Measurements from ENCODE around the gene LMBR1L. TPM values are rescaled to one million over a fixed set of nuclear protein-coding genes. Genes with fewer than 3 reads are reported as not detected.

Gene LMBR1L
- polyA plus RNA-seq, 5 donors = 68.2 to 111 (median 78.8) TPM

DNA sequence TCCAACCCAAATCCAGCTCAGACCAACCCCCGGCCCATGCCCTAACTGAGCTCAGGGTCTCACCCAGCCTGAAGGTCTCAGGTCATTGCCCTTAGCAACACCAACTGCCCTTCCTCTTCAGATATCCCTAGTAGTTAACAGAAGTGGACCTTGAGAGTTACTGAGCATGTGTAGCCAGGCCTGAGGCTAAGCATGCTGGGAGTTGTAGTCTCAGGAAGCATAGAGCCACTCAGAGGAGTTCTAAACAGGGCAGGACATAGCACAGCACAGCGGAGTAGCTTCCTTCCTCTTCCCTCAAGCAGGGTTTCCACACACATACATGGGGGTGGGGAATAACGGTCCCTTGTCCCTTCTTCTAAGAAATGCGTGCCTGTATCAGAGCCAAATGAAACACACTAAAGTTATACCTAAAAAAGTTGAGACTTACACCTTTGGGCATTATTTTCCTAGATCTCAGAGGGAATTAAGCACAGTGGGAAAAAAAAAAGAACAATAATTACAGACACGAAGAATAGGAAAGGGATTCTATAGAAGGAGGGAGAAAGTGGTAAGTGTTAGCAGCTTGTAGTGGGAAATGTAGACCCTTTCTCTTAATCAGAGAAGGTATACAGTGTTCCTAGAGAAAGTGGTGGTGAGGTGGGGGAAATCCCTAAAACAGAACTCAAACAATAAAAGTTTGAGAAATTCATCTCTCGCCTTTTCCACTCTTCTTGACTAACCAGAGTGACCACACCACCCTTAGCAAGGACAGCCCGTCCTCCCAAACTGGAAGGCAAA, 54.5 kb downstream of the LMBR1L start:
- DNase-seq = peak in 1 of 2 donors; percentile 26

- no peak for DNase-seq
Observed at GRCh38 chr12:49055092-49055491, 55.6 kb downstream of the LMBR1L start.

- DNase-seq = no peak
Observed at GRCh38 chr12:49054524-49054923, 56.1 kb downstream of the LMBR1L start.

DNA sequence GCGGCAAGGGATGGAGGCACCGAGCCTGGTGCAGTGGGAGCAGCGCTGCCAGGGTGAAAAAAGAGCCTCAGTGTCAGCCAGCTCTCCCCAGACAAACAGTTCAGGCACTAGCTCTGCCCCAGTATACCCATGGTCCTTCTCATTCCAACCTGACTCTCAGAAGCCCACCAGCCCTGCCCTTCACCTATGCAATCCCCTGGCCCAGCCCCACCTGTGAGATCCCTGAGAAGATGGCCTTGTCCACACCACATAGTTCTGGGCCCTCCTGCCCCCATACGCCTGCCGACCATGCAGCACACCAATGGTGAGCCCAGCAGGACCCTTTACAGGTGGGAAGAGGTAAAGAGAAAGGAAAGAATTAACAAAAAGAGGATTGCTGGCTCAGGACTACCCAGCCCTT, 56.6 kb downstream of the LMBR1L start:
- DNase-seq = no peak

DNA sequence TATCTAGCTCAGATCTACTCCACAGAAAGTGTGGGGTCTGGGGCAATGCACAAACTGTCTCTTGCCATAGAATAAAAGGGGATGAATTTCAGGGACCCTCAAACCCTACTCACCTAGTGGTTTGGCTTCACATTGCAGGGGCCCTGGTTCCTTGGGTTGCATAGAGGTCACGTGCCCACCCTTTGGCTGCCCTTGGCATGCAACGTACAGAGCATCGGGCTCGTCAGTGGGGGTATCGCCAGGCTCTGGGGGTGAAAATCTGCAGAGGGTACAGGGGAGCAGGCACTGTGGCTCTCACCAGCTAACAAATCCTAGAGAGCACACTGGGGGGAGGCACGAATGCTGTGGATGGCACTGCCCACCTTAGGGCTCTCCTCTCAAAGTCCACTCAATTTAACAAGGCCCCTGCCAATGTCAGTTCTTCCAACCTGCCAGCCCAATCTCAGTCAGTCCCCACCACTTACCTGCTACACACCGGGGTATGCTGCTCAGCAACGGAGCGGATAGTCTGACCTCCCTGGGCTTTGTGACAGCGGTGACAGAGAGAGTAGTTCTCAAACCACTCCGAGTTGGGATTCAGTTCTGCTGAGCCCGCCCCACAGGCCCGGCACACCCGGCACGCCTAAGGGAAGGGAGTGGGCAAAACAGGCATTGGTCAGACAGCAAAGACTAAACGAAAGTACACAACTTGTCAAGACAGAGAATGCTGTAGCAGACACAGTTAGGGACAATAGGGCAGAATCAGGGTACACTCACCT, 58.0 kb downstream of the LMBR1L start:
- DNase-seq = no peak

GRCh38 chr12:49051777-49052438, 58.7 kb downstream of the LMBR1L start:
- no peak for DNase-seq

DNA sequence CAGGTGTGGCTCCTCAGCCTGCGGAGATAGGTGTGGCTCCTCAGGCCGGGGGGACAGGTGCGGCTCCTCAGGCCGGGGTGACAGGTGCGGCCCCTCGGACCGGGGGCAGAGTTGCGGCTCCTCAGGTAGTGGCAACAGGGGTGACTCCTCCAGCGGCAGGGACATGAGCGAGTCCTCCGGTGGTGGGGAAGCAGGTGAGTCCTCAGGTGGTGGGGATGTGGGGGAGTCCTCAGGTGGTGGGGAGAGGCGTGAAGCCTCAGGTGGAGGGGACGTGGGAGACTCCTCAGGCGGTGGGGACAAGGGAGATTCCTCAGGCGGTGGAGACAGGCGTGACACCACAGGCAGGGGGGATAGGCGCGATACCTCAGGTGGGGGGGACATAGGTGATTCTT, 59.3 kb downstream of the LMBR1L start:
- DNase-seq = no peak

GRCh38 chr12:49050507-49051372, 59.9 kb downstream of the LMBR1L start:
- no peak for DNase-seq

- DNase-seq = no peak
Observed at GRCh38 chr12:49049566-49050224, 61.0 kb downstream of the LMBR1L start.

- DNase-seq = no peak
Observed at GRCh38 chr12:49048953-49049352, 61.7 kb downstream of the LMBR1L start.

Other genes with a start within 250 kb of the LMBR1L start
- gene RND1, start 245.0 kb downstream of the LMBR1L start, polyA plus RNA-seq (ENCODE audit: insufficient read depth in 1 of 5, insufficient read length in 5 of 5, low replicate concordance in 1 of 5) = 1 to 10 TPM; 1.6 to 2.5 (median 1.9) TPM
- 10 to 100 TPM; 16.0 to 26.9 (median 21.8) TPM for gene FKBP11, start 185.4 kb downstream of the LMBR1L start, polyA plus RNA-seq (ENCODE audit: insufficient read depth in 1 of 5, insufficient read length in 5 of 5, low replicate concordance in 1 of 5)
- 100 to 1,000 TPM in 3 of 5 donors, 10 to 100 TPM in 2; 91.5 to 109 (median 103) TPM for gene ARF3, start 153.4 kb downstream of the LMBR1L start, polyA plus RNA-seq (ENCODE audit: insufficient read depth in 1 of 5, insufficient read length in 5 of 5, low replicate concordance in 1 of 5)
- under 1 TPM in 2 of 5 donors, not detected in 3; 0.15 to 0.25 TPM for gene WNT10B, start 139.1 kb downstream of the LMBR1L start, polyA plus RNA-seq (ENCODE audit: insufficient read depth in 1 of 5, insufficient read length in 5 of 5, low replicate concordance in 1 of 5)
- not detected for gene WNT1, start 132.5 kb downstream of the LMBR1L start, polyA plus RNA-seq (ENCODE audit: insufficient read depth in 1 of 5, insufficient read length in 5 of 5, low replicate concordance in 1 of 5)
- under 1 TPM; 0.05 to 0.56 (median 0.10) TPM for gene DDN, start 111.5 kb downstream of the LMBR1L start, polyA plus RNA-seq (ENCODE audit: insufficient read depth in 1 of 5, insufficient read length in 5 of 5, low replicate concordance in 1 of 5)
- gene PRKAG1, start 92.1 kb downstream of the LMBR1L start, polyA plus RNA-seq (ENCODE audit: insufficient read depth in 1 of 5, insufficient read length in 5 of 5, low replicate concordance in 1 of 5) = 10 to 100 TPM; 64.9 to 82.7 (median 75.6) TPM
- 10 to 100 TPM; 47.8 to 69.3 (median 51.7) TPM for gene KMT2D, start 50.1 kb downstream of the LMBR1L start, polyA plus RNA-seq (ENCODE audit: insufficient read depth in 1 of 5, insufficient read length in 5 of 5, low replicate concordance in 1 of 5)
- gene RHEBL1, start 40.9 kb downstream of the LMBR1L start, polyA plus RNA-seq (ENCODE audit: insufficient read depth in 1 of 5, insufficient read length in 5 of 5, low replicate concordance in 1 of 5) = 1 to 10 TPM; 2.1 to 3.5 (median 2.5) TPM
- gene DHH, start 16.0 kb downstream of the LMBR1L start, polyA plus RNA-seq (ENCODE audit: insufficient read depth in 1 of 5, insufficient read length in 5 of 5, low replicate concordance in 1 of 5) = 1 to 10 TPM in 1 of 5 donors, under 1 TPM in 4; 0.51 to 1.2 (median 0.60) TPM
- 1,000 to 10,000 TPM in 4 of 5 donors, 100 to 1,000 TPM in 1; 942 to 1,422 (median 1,100) TPM for gene TUBA1B, start 20.5 kb upstream of the LMBR1L start, polyA plus RNA-seq (ENCODE audit: insufficient read depth in 1 of 5, insufficient read length in 5 of 5, low replicate concordance in 1 of 5)
- 100 to 1,000 TPM; 446 to 619 (median 564) TPM for gene TUBA1A, start 78.2 kb upstream of the LMBR1L start, polyA plus RNA-seq (ENCODE audit: insufficient read depth in 1 of 5, insufficient read length in 5 of 5, low replicate concordance in 1 of 5)
- gene TUBA1C, start 154.2 kb upstream of the LMBR1L start, polyA plus RNA-seq (ENCODE audit: insufficient read depth in 1 of 5, insufficient read length in 5 of 5, low replicate concordance in 1 of 5) = 100 to 1,000 TPM; 121 to 180 (median 171) TPM
- 1 to 10 TPM in 4 of 5 donors, under 1 TPM in 1; 0.80 to 3.0 (median 1.3) TPM for gene PRPH, start 184.3 kb upstream of the LMBR1L start, polyA plus RNA-seq (ENCODE audit: insufficient read depth in 1 of 5, insufficient read length in 5 of 5, low replicate concordance in 1 of 5)
- gene TROAP, start 212.4 kb upstream of the LMBR1L start, polyA plus RNA-seq (ENCODE audit: insufficient read depth in 1 of 5, insufficient read length in 5 of 5, low replicate concordance in 1 of 5) = 10 to 100 TPM; 21.1 to 49.1 (median 31.3) TPM
- under 1 TPM in 1 of 5 donors, not detected in 4; 0.06 TPM for gene C1QL4, start 226.3 kb upstream of the LMBR1L start, polyA plus RNA-seq (ENCODE audit: insufficient read depth in 1 of 5, insufficient read length in 5 of 5, low replicate concordance in 1 of 5)
- 1 to 10 TPM; 3.3 to 7.5 (median 5.3) TPM for gene DNAJC22, start 236.0 kb upstream of the LMBR1L start, polyA plus RNA-seq (ENCODE audit: insufficient read depth in 1 of 5, insufficient read length in 5 of 5, low replicate concordance in 1 of 5)

All from right lung (tissue), 5 donors.